ENCODE results near the gene SYNRG. TPM values are rescaled to one million over a fixed set of nuclear protein-coding genes. Genes with fewer than 3 reads are reported as not detected.
"Not testable (repeated sequence)": the region's sequence is repeated elsewhere in the genome, so short reads cannot be mapped to it uniquely, and the experiment has no call there.

SYNRG gene, protein sequence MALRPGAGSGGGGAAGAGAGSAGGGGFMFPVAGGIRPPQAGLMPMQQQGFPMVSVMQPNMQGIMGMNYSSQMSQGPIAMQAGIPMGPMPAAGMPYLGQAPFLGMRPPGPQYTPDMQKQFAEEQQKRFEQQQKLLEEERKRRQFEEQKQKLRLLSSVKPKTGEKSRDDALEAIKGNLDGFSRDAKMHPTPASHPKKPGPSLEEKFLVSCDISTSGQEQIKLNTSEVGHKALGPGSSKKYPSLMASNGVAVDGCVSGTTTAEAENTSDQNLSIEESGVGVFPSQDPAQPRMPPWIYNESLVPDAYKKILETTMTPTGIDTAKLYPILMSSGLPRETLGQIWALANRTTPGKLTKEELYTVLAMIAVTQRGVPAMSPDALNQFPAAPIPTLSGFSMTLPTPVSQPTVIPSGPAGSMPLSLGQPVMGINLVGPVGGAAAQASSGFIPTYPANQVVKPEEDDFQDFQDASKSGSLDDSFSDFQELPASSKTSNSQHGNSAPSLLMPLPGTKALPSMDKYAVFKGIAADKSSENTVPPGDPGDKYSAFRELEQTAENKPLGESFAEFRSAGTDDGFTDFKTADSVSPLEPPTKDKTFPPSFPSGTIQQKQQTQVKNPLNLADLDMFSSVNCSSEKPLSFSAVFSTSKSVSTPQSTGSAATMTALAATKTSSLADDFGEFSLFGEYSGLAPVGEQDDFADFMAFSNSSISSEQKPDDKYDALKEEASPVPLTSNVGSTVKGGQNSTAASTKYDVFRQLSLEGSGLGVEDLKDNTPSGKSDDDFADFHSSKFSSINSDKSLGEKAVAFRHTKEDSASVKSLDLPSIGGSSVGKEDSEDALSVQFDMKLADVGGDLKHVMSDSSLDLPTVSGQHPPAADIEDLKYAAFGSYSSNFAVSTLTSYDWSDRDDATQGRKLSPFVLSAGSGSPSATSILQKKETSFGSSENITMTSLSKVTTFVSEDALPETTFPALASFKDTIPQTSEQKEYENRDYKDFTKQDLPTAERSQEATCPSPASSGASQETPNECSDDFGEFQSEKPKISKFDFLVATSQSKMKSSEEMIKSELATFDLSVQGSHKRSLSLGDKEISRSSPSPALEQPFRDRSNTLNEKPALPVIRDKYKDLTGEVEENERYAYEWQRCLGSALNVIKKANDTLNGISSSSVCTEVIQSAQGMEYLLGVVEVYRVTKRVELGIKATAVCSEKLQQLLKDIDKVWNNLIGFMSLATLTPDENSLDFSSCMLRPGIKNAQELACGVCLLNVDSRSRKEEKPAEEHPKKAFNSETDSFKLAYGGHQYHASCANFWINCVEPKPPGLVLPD (N-terminal part only)
- total RNA-seq, result 49.6 TPM

- intact Hi-C loops (cut with DNase I), result no loop called here
- DNase-seq (ENCODE audit: low spot score), result peak; percentile 96
- peak; percentile 99 for ATAC-seq
These were observed at the start of gene SYNRG for GRCh38 chr17:37609170-37610040. TSS of gene SYNRG (minus strand) at chr17:37609418. CDS start at chr17:37609355, 63 bp downstream.

DNA sequence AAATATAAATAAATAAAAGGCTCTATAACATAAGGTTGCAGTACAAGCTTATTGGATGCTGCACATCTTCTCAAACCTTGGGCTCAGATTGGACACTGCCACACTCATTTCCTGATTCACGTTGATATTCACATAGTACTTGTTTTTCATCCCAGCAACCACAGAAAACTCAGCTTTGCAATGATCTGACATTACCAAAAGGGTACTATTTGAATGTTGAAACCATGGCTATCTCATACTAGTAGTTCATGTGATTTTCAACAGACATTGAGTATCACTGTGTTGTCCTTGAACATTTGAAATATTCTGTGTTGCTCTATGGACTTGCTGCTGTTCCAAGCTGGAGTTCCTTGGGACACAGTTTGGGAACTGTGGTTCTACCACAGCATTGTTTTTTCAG, 48.0 kb upstream of the SYNRG start:
- no peak for ATAC-seq
- intact Hi-C loops (cut with DNase I), result no loop called here

GRCh38 chr17:37651849-37652248, 42.6 kb upstream of the SYNRG start:
- DNase-seq (ENCODE audit: low spot score), result no peak
- intact Hi-C loops (cut with DNase I), result no loop called here
- no peak for ATAC-seq

More for the DNA sequence above, 48.0 kb upstream of the SYNRG start:
- no peak for DNase-seq (ENCODE audit: low spot score)

- no peak for ATAC-seq
- intact Hi-C loops (cut with DNase I), result no loop called here
- no peak for DNase-seq (ENCODE audit: low spot score)
These were observed 41.3 kb upstream of the SYNRG start for GRCh38 chr17:37650419-37651003.

DNA sequence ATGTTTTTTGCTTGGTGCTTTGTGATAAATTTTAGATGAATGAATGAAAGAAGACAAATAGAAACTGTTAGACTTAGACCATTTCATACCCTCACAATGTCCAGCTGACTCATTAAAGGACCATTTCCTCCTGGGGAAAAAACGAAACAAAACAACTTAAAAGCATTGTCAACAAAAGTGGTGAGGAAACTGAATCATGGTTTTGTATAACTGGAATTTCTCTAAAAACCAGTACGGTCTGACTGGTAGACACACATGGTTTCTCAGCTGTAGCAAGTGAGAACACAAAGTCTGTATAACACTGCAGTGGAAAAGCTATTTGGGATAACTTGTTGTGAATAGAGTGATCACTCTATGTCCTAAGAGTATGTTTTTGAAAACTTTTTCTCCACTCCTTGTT, 39.3 kb upstream of the SYNRG start:
- ATAC-seq (no peak), DNase-seq (ENCODE audit: low spot score) (no peak)
- intact Hi-C loops (cut with DNase I), result no loop called here

- intact Hi-C loops (cut with DNase I), result no loop called here
- ATAC-seq (no peak), DNase-seq (ENCODE audit: low spot score) (no peak)
These were observed 38.6 kb upstream of the SYNRG start for GRCh38 chr17:37647856-37648255.

- DNase-seq (ENCODE audit: low spot score) (no peak), ATAC-seq (no peak)
- intact Hi-C loops (cut with DNase I), result no loop called here
These were observed 34.7 kb upstream of the SYNRG start for GRCh38 chr17:37643869-37644268.

- ATAC-seq (peak; percentile 100), DNase-seq (ENCODE audit: low spot score) (peak; percentile 94)
- intact Hi-C loops (cut with DNase I), result no loop called here
These were observed 34.0 kb upstream of the SYNRG start, which contains the start of gene DDX52 for GRCh38 chr17:37643118-37643766. TSS of gene DDX52 (minus strand) at chr17:37643446. CDS start at chr17:37643420, 26 bp downstream.

DNA sequence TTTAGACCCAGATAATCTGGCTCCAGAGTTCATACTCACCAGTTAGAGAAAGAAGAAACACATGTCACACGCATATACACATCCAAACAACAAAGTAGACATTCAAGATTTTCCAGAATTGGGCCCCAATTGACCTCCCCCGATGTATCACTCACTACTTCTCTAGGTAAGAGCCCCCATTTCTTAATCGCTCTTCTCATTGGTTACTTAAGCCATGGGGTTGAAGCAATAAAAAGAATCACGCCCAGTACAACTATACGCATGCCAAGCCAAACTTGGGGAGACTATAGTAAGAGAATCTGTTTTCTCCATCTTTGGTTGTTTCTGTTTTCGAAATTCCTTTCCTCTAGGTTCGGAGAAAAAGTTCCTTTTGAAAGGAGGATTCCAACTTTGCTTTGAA, 33.5 kb upstream of the SYNRG start:
- ATAC-seq, result peak; percentile 37
- intact Hi-C loops (cut with DNase I), result no loop called here
- no peak for DNase-seq (ENCODE audit: low spot score)

- ATAC-seq, result no peak
- intact Hi-C loops (cut with DNase I), result no loop called here
- no peak for DNase-seq (ENCODE audit: low spot score)
These were observed 30.8 kb upstream of the SYNRG start for GRCh38 chr17:37640015-37640414.

DNA sequence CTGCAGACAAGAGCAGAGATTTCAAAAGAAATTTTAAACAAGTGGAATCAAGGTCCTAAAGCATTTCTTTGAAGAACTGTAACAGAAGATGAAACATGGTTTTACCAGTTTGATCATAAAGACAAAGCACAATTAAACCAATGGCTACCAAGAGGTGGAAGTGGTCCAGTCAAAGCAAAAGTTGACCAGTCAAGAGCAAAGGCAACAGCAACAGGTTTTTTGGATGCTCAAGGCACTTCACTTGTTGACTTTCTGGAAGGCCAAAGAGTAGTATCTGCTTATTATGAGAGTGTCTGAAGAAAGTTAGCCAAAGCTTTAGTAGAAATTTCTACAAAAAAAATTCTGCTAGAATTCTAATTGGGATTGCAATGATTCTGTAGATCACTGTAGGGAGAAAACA, 28.7 kb upstream of the SYNRG start:
- intact Hi-C loops (cut with DNase I), result loop anchor here (5.0 kb wide), 1 partner anchor 1456 kb away; no protein-coding TSS in a partner anchor
- ATAC-seq (no peak), DNase-seq (ENCODE audit: low spot score) (no peak)

GRCh38 chr17:37616430-37616829, 7.2 kb upstream of the SYNRG start:
- intact Hi-C loops (cut with DNase I); ATAC-seq; DNase-seq (ENCODE audit: low spot score): not testable (repeated sequence)

- DNase-seq (ENCODE audit: low spot score), result no peak
- no peak for ATAC-seq
- intact Hi-C loops (cut with DNase I), result no loop called here
These were observed 5.6 kb upstream of the SYNRG start for GRCh38 chr17:37614823-37615222.

- ATAC-seq, result no peak
- intact Hi-C loops (cut with DNase I), result no loop called here
- no peak for DNase-seq (ENCODE audit: low spot score)
These were observed 5.2 kb upstream of the SYNRG start for GRCh38 chr17:37614391-37614790.

GRCh38 chr17:37610971-37611370, 1.8 kb upstream of the SYNRG start:
- intact Hi-C loops (cut with DNase I), result no loop called here
- DNase-seq (ENCODE audit: low spot score), result no peak
- no peak for ATAC-seq

DNA sequence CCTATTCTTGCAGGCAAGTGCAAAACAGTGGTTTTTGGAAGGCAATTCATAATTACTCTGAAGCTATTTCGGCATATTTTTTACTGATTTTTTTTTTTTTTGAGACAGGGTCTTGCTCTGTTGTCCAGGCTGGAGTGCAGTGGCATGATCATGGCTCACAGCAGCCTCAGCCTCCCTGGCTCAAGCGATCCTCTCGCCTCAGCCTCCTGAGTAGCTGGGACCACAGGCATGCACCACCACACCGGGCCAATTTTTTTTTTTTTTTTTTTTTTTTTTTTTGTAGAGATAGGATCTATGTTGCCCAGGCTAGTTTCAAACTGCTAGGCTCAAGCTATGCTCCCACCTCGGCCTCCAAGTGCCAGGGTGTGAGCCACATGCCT, 813 bp upstream of the SYNRG start:
- ATAC-seq; intact Hi-C loops (cut with DNase I); DNase-seq (ENCODE audit: low spot score): not testable (repeated sequence)

Data from sciatic nerve (tissue), 2 donors.